Prostate gland (tissue), 2 donors: ENCODE results near the gene CLN5. TPM values are rescaled to one million over a fixed set of nuclear protein-coding genes. Genes with fewer than 3 reads are reported as not detected.

Source experiments
- DNase-seq: peaks from one replicate; pipeline ENCODE4 v3.0.0-alpha.2; 2019; ENCODE audit warnings: low spot score
- H3K27ac ChIP-seq, 2 donors: fragments of 200-600 bp; sonication (generic); 2 replicates each; pipeline ENCODE4 v1.5.1; 2017 to 2019
- H3K27me3 ChIP-seq: fragments of 200-600 bp; sonication (generic); replicated peaks from 2 replicates; pipeline ENCODE4 v1.5.1; 2019; ENCODE audit not compliant: insufficient read depth
- H3K36me3 ChIP-seq, 2 donors: fragments of 200-600 bp; sonication (generic); 1 replicate in 1 of 2; 2 replicates in 1 of 2; pipeline versions ENCODE4 v1.5.1 to v1.8.1; 2017 to 2019
- H3K4me1 ChIP-seq: fragments of 200-600 bp; sonication (generic); replicated peaks from 2 replicates; pipeline ENCODE4 v1.5.1; 2019
- H3K4me3 ChIP-seq, 2 donors: fragments of 200-600 bp; sonication (generic); 2 replicates each; pipeline ENCODE4 v1.5.1; 2017 to 2019
- H3K9me3 ChIP-seq: fragments of 200-600 bp; sonication (generic); 2 replicates; pipeline ENCODE4 v1.5.1; 2017
- CTCF ChIP-seq, 4 experiments: fragments of 200-600 bp in 2 of 4; fragments of 450-650 bp in 2 of 4; sonication (generic) in 2 of 4; IDR thresholded peaks; 1 replicate in 3 of 4; 2 replicates in 1 of 4; pipeline ENCODE4 v1.5.1; 2016 to 2019; ENCODE audit warnings: antibody characterized with exemption in 4 of 4, mild to moderate bottlenecking in 2 of 4, moderate library complexity in 2 of 4
- POLR2A ChIP-seq: fragments of 450-650 bp; IDR thresholded peaks from one replicate; pipeline ENCODE4 v1.6.1; 2016; ENCODE audit warnings: antibody characterized with exemption, mild to moderate bottlenecking
- POLR2AphosphoS5 ChIP-seq: sonication (generic); formaldehyde crosslinking; IDR thresholded peaks from one replicate; pipeline ENCODE4 v1.6.1; 2017; ENCODE audit warnings: antibody characterized with exemption
- WGBS: methylation state at CpG from one replicate; pipeline ENCODE4 v1.1.5; 2018; 5-methylcytosine and 5-hydroxymethylcytosine counted together
- intact Hi-C: fragments of 100-400 bp; cut with DNase I; formaldehyde crosslinking; loops from one replicate; pipeline ENCODE4 v1.14.2; 2022
- total RNA-seq, 2 donors: library from RNA; depleted of rRNA; stranded (reverse); fragments of >200 nt; gene quantifications; one replicate each; pipeline ENCODE4 v1.1.0, GENCODE V29; 2016

CLN5 gene
- total RNA-seq, 2 donors from 2014 or later, result 27.1 to 34.3 TPM

- Histone ChIP-seq H3K4me1 (no peaks in the 10 kb centered on the region), H3K9me3 (no peaks in the 10 kb centered on the region), H3K36me3 (no peaks in the 10 kb centered on the region), H3K4me3 (no peak overlapping the region), H3K27ac (no peak overlapping the region), H3K27me3 (no peaks in the 10 kb centered on the region)
- DNase-seq, result no peak
- intact Hi-C loops, result no loop called here
- no peak for TF ChIP-seq POLR2AphosphoS5
- no peak for TF ChIP-seq POLR2A
- no peak for TF ChIP-seq CTCF (IDR thresholded peaks at IDR 0.05)
- WGBS, result 73% methylated on average over 5 of the region's 5 CpGs
Measured at GRCh38 chr13:76969488-76970365, 22.2 kb upstream of the CLN5 start.

GRCh38 chr13:76971215-76971614 lies 20.7 kb upstream of the CLN5 start:
- intact Hi-C loops, result no loop called here
- no peak for DNase-seq
- H3K27ac ChIP-seq, result no peak overlapping the region
- 67% methylated on average over 3 of the region's 3 CpGs for WGBS
- H3K27me3 ChIP-seq, result no peaks in the 10 kb centered on the region
- no peaks in the 10 kb centered on the region for H3K36me3 ChIP-seq
- H3K9me3 ChIP-seq, result no peaks in the 10 kb centered on the region
- no peak overlapping the region for H3K4me3 ChIP-seq
- no peaks in the 10 kb centered on the region for H3K4me1 ChIP-seq
- TF ChIP-seq POLR2A (no peak), CTCF (IDR thresholded peaks at IDR 0.05) (no peak), POLR2AphosphoS5 (no peak)

GRCh38 chr13:76971851-76972829 lies 19.7 kb upstream of the CLN5 start:
- H3K9me3 ChIP-seq, result no peaks in the 10 kb centered on the region
- no peak overlapping the region for H3K4me3 ChIP-seq
- no peak for DNase-seq
- TF ChIP-seq POLR2A (no peak), CTCF (IDR thresholded peaks at IDR 0.05) (no peak), POLR2AphosphoS5 (no peak)
- WGBS, result 73% methylated on average over 19 of the region's 19 CpGs
- H3K27ac ChIP-seq, result no peak overlapping the region
- H3K36me3 ChIP-seq, result no peaks in the 10 kb centered on the region
- H3K4me1 ChIP-seq, result no peaks in the 10 kb centered on the region
- H3K27me3 ChIP-seq, result no peaks in the 10 kb centered on the region
- intact Hi-C loops, result no loop called here

- intact Hi-C loops, result no loop called here
- Histone ChIP-seq H3K36me3 (no peaks in the 10 kb centered on the region), H3K4me3 (no peak overlapping the region), H3K9me3 (no peaks in the 10 kb centered on the region), H3K27ac (no peak overlapping the region), H3K27me3 (no peaks in the 10 kb centered on the region), H3K4me1 (no peaks in the 10 kb centered on the region)
- WGBS, result 86% methylated on average over 6 of the region's 6 CpGs
- DNase-seq, result no peak
- TF ChIP-seq POLR2A (no peak), CTCF (IDR thresholded peaks at IDR 0.05) (no peak), POLR2AphosphoS5 (no peak)
Measured at GRCh38 chr13:76973920-76974617, 17.8 kb upstream of the CLN5 start.
